Endothelial cell of umbilical vein (primary cell): ENCODE data around the gene SMARCAD1.

Source experiments
- EZH2 ChIP-seq: IDR thresholded peaks from 2 replicates; pipeline ENCODE4 v1.6.1; 2012; ENCODE audit warnings: borderline replicate concordance, low read depth, mild to moderate bottlenecking, moderate library complexity, low read length, inconsistent platforms; ENCODE audit not compliant: severe bottlenecking
- FOS ChIP-seq: IDR thresholded peaks from 2 replicates; pipeline ENCODE4 v1.6.1; 2011; ENCODE audit warnings: mild to moderate bottlenecking, low read length, moderate library complexity, borderline replicate concordance; ENCODE audit not compliant: insufficient read depth
- GATA2 ChIP-seq: IDR thresholded peaks from 2 replicates; pipeline ENCODE4 v1.7.0; 2011; ENCODE audit warnings: low read depth, mild to moderate bottlenecking, moderate library complexity, mixed read lengths, low read length; ENCODE audit not compliant: insufficient read length, insufficient read depth
- JUN ChIP-seq: IDR thresholded peaks from 2 replicates; pipeline ENCODE4 v1.6.1; 2011; ENCODE audit warnings: borderline replicate concordance, low read depth; ENCODE audit not compliant: insufficient read length, insufficient read depth
- POLR2A ChIP-seq: IDR thresholded peaks from 2 replicates; pipeline ENCODE4 v1.6.1; 2012; ENCODE audit warnings: low read depth, mild to moderate bottlenecking, control low read depth, low read length
- POLR2AphosphoS5 ChIP-seq: IDR thresholded peaks from 2 replicates; pipeline ENCODE4 v1.6.1; 2012; ENCODE audit warnings: low read depth, mild to moderate bottlenecking, control low read depth, low read length, moderate library complexity; ENCODE audit not compliant: insufficient read depth
- TF ChIP-seq, protein P1 (sequence below), 2 donors: IDR thresholded peaks; 1 replicate in 1 of 2; 2 replicates in 1 of 2; pipeline ENCODE4 v1.5.1; 2011; ENCODE audit warnings: low read length in 2 of 2, mild to moderate bottlenecking in 2 of 2, moderate library complexity in 2 of 2, control low read depth in 1 of 2, inconsistent platforms in 1 of 2, low read depth in 1 of 2; ENCODE audit not compliant: insufficient read depth in 1 of 2; ENCODE audit errors: extremely low read depth in 1 of 2
- TF ChIP-seq, protein P2 (sequence below): IDR thresholded peaks from 2 replicates; pipeline ENCODE4 v1.6.1; 2011; ENCODE audit not compliant: insufficient read depth, insufficient read length

DNA sequence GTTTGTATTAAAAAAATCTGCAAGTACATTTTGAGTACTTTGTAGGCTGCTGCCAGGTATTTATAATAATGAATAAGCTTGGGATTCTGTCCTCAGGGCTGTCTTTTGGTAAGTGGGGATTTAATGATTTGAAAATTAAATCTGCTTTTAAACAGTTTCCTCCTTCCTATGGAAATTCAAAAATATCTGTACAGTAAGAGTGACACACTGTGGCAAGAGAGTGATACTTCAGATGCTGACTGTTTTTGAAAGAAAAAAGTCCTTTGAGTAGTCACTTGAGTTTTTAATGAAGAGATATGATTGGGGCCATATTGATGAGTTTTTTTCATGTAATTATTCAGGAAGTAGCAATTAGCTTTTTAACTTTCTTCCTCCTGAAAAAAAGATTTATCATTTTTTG lies 49.2 kb downstream of the SMARCAD1 start:
- TF ChIP-seq POLR2A (no peak), EZH2 (no peak), POLR2AphosphoS5 (no peak), JUN (no peak), GATA2 (no peak), FOS (no peak)
- TF ChIP-seq, protein P1, sequence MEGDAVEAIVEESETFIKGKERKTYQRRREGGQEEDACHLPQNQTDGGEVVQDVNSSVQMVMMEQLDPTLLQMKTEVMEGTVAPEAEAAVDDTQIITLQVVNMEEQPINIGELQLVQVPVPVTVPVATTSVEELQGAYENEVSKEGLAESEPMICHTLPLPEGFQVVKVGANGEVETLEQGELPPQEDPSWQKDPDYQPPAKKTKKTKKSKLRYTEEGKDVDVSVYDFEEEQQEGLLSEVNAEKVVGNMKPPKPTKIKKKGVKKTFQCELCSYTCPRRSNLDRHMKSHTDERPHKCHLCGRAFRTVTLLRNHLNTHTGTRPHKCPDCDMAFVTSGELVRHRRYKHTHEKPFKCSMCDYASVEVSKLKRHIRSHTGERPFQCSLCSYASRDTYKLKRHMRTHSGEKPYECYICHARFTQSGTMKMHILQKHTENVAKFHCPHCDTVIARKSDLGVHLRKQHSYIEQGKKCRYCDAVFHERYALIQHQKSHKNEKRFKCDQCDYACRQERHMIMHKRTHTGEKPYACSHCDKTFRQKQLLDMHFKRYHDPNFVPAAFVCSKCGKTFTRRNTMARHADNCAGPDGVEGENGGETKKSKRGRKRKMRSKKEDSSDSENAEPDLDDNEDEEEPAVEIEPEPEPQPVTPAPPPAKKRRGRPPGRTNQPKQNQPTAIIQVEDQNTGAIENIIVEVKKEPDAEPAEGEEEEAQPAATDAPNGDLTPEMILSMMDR (IDR thresholded peaks at IDR 0.05; ENCODE audit: extremely low read depth in 1 of 2, insufficient read depth in 1 of 2, low read depth in 1 of 2, low read length in 2 of 2) = no peak
- TF ChIP-seq, protein P2, sequence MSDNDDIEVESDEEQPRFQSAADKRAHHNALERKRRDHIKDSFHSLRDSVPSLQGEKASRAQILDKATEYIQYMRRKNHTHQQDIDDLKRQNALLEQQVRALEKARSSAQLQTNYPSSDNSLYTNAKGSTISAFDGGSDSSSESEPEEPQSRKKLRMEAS = no peak
